Osteocyte (in vitro differentiated cells): ENCODE data around the gene SELENOS. TPM values are rescaled to one million over a fixed set of nuclear protein-coding genes. Genes with fewer than 3 reads are reported as not detected.

Experiments
- DNase-seq: peaks from one replicate; pipeline ENCODE4 v3.0.0; 2021; ENCODE audit warnings: mixed read lengths; ENCODE audit not compliant: unreplicated experiment; ENCODE audit errors: extremely low spot score
- H3K27ac Mint-ChIP-seq: one replicate; pipeline ENCODE4 v1.8.0; 2021; ENCODE audit warnings: mild to moderate bottlenecking, mixed read lengths; ENCODE audit not compliant: unreplicated experiment
- H3K27me3 Mint-ChIP-seq: one replicate; pipeline ENCODE4 v1.8.0; 2021; ENCODE audit warnings: mixed read lengths; ENCODE audit not compliant: unreplicated experiment
- H3K36me3 Mint-ChIP-seq: one replicate; pipeline ENCODE4 v1.8.0; 2021; ENCODE audit warnings: mixed read lengths; ENCODE audit not compliant: unreplicated experiment
- H3K4me1 Mint-ChIP-seq: one replicate; pipeline ENCODE4 v1.8.0; 2021; ENCODE audit warnings: mixed read lengths; ENCODE audit not compliant: unreplicated experiment
- H3K4me3 Mint-ChIP-seq: one replicate; pipeline ENCODE4 v1.8.0; 2021; ENCODE audit warnings: mild to moderate bottlenecking, moderate library complexity, mixed read lengths; ENCODE audit not compliant: unreplicated experiment
- H3K9me3 Mint-ChIP-seq: one replicate; pipeline ENCODE4 v1.8.0; 2021; ENCODE audit warnings: mixed read lengths; ENCODE audit not compliant: unreplicated experiment
- total RNA-seq: library from RNA; stranded (reverse); gene quantifications from 2 replicates; pipeline ENCODE4 v1.2.1, GENCODE V29; 2021
- TF ChIP-seq, protein P1 (sequence below): fragments of 200-600 bp; sonication (generic); IDR thresholded peaks from 2 replicates; pipeline ENCODE4 v1.5.0; 2021; ENCODE audit warnings: antibody characterized with exemption, mild to moderate bottlenecking, moderate library complexity

Gene SELENOS
- total RNA-seq, 1 donor from 2014 or later, result 60.4 TPM

DNA sequence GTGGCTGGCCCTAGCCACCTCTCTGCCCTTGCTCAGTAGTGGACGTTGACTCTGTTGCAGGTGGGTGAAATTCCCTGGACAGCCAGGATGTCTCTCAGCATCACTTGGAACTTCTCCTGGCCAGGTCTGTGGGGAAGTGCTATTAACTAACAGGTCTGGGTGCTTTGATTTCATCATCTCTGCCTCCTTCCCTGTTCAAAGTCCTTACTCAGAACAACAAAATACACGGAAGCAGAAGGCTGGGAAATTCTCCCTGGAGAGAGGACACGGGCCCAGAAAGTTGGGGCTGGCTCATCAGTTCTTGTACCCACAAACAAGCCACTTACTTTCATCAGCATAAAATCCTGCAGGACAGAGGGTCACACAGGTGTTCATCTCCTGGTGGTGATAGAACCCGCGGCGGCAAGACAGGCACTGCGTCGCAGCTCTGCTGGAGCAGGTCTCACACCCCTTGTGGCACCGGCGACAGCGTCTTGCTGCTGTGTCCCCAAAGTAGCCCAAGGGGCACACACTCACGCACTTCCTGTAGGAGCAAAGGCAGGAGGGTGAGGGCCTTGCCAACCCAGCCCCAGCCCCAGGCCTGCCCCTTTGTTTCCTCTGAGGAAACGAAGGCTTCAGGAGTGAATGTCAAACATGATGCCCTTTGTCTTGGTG lies 47.4 kb upstream of the SELENOS start:
- TF ChIP-seq, protein P1, sequence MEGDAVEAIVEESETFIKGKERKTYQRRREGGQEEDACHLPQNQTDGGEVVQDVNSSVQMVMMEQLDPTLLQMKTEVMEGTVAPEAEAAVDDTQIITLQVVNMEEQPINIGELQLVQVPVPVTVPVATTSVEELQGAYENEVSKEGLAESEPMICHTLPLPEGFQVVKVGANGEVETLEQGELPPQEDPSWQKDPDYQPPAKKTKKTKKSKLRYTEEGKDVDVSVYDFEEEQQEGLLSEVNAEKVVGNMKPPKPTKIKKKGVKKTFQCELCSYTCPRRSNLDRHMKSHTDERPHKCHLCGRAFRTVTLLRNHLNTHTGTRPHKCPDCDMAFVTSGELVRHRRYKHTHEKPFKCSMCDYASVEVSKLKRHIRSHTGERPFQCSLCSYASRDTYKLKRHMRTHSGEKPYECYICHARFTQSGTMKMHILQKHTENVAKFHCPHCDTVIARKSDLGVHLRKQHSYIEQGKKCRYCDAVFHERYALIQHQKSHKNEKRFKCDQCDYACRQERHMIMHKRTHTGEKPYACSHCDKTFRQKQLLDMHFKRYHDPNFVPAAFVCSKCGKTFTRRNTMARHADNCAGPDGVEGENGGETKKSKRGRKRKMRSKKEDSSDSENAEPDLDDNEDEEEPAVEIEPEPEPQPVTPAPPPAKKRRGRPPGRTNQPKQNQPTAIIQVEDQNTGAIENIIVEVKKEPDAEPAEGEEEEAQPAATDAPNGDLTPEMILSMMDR, result no peak
- peaks cover 21% of the 10 kb centered on the region for H3K27me3 Mint-ChIP-seq
- H3K27ac Mint-ChIP-seq, result no peak overlapping the region
- H3K9me3 Mint-ChIP-seq, result no peaks in the 10 kb centered on the region
- no peaks in the 10 kb centered on the region for H3K4me1 Mint-ChIP-seq
- DNase-seq, result no peak
- H3K4me3 Mint-ChIP-seq, result no peak overlapping the region
- H3K36me3 Mint-ChIP-seq, result no peaks in the 10 kb centered on the region

DNA sequence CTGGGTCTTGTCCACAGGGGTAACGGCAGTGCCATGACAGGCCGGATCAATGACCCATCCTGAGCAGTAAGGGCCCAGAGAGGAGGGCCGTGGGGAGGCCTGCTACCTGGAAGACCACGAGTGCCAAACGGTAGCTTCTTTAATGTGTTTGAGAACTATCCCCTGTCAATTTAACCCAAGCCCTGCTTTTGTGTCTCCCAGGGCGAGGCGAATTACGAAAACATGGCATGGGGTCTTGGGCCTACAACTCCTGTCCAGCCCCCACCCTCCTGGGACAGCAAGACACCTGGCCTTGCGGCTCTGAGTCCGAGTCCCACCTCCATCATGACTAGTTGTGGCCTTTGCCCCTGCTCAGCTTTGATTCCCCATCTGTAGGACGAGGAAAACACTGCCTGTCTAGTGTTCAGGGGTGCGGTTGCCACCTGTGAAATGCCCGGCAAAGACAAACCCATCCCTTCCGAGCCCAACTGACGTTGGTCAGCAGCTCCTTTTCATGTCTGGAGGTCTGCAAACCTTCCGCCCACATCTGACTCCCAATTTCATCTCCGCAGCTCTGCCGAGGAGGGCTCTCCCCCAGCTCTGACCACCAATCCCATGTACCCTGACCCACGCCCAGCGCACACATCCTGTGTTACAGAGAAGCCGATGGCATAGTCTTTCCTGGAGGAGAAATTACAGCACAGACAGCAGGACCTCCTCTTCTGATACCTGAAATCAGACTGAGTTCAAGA lies 46.7 kb upstream of the SELENOS start:
- no peak overlapping the region for H3K27ac Mint-ChIP-seq
- TF ChIP-seq, protein P1, result no peak
- peaks cover 23% of the 10 kb centered on the region for H3K27me3 Mint-ChIP-seq
- no peak overlapping the region for H3K4me3 Mint-ChIP-seq
- DNase-seq, result no peak
- no peaks in the 10 kb centered on the region for H3K36me3 Mint-ChIP-seq
- H3K9me3 Mint-ChIP-seq, result no peaks in the 10 kb centered on the region
- no peaks in the 10 kb centered on the region for H3K4me1 Mint-ChIP-seq

DNA sequence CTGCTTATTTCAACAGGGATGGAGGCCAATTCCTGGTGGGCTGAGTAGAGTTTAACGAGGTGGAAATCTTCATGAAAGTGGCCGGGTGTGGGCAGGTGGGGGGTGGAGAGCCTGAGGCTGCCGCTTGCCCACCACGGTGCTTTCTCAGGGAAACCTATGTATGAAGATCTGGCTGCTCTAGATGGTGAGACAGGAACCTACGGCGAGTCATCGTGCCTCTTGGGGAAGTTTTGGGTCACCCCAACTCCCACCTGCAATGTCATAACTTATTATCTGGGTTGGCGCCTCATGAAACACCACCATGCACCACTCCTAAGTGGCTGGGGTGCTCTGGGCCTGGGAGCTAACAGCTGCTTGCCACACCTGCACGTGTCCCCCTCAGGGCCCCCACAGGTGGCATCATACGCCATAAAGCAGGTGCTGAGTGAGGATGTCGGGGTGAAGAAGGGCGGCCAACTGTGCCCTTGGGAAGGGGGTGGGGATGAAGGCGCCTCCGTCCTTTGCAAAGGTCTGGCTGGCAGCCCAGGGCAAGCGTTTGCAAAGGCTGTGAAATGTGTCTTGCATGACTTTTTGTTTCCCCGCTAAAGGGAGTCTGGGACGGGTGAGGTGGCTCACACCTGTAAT lies 45.7 kb upstream of the SELENOS start:
- DNase-seq, result no peak
- no peak overlapping the region for H3K4me3 Mint-ChIP-seq
- H3K27me3 Mint-ChIP-seq, result peaks cover 26% of the 10 kb centered on the region
- no peaks in the 10 kb centered on the region for H3K4me1 Mint-ChIP-seq
- no peaks in the 10 kb centered on the region for H3K9me3 Mint-ChIP-seq
- no peaks in the 10 kb centered on the region for H3K36me3 Mint-ChIP-seq
- no peak overlapping the region for H3K27ac Mint-ChIP-seq
- TF ChIP-seq, protein P1, result no peak

DNA sequence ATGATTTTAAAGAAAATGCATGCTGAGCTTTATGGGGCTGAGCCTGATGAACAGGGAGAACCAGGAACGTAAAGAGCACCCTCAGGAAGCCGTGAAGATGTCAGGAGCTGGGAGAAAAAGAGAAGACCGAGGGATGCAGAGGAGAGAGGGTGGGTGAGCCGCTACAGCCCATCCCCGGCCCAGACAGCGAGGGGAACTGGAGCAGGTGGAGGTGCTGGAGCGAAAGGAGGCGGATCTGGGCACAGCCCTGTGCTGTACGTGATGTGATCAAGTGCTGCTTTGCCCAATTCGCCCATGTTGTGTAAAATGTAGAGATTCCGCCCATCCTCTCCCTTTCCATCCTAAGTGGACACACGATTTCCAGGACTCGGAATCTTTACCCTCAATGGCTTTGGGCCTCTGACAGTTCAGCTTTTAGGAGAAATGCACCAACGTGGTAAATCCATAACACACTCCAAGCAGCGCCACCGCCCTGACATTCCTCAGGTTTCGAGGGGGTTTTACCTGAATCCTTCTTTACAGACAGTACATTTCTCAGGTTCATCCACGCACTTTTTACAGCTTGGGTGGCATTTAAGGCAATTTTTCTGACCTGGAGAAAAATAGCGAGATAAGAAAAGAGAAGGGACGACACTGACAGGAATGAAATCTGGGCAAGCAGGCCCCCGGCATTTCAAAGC lies 44.9 kb upstream of the SELENOS start:
- Mint-ChIP-seq H3K9me3 (no peaks in the 10 kb centered on the region), H3K27me3 (peaks cover 25% of the 10 kb centered on the region), H3K4me3 (no peak overlapping the region), H3K36me3 (no peaks in the 10 kb centered on the region), H3K4me1 (no peaks in the 10 kb centered on the region), H3K27ac (no peak overlapping the region)
- TF ChIP-seq, protein P1, result no peak
- peak; percentile 72 for DNase-seq
